Lower leg skin (tissue), 3 donors: ENCODE measurements around the gene ANKRD13D.

Source experiments
- CTCF ChIP-seq, 3 donors: fragments of 450-650 bp; IDR thresholded peaks; one replicate each; pipeline ENCODE4 v1.5.1; 2016; ENCODE audit warnings: antibody characterized with exemption in 3 of 3, mild to moderate bottlenecking in 3 of 3, moderate library complexity in 2 of 3
- POLR2A ChIP-seq, 2 donors: fragments of 450-650 bp; IDR thresholded peaks; one replicate each; pipeline ENCODE4 v1.6.1; 2016 to 2017; ENCODE audit warnings: antibody characterized with exemption in 2 of 2, mild to moderate bottlenecking in 1 of 2, moderate library complexity in 1 of 2

- TF ChIP-seq CTCF (IDR thresholded peaks at IDR 0.05) (no peak), POLR2A (IDR thresholded peaks at IDR 0.05) (no peak)
These were observed 21.7 kb upstream of the ANKRD13D start for GRCh38 chr11:67267188-67268080.
